HT1080 (cell line): ENCODE data around the gene STIP1. TPM values are rescaled to one million over a fixed set of nuclear protein-coding genes. Genes with fewer than 3 reads are reported as not detected.
"Not testable (repeated sequence)": the region's sequence is repeated elsewhere in the genome, so short reads cannot be mapped to it uniquely, and the experiment has no call there.

Source experiments
- DNase-seq: peaks from one replicate; pipeline ENCODE4 v3.0.0-alpha.2; 2015; ENCODE audit warnings: low read depth
- total RNA-seq: library from RNA; depleted of rRNA; stranded (reverse); fragments of >200 nt; shearing (Covaris generic); gene quantifications from 2 replicates; pipeline ENCODE4 v1.2.3, GENCODE V29; 2014

STIP1 gene
- total RNA-seq, 1 experiment from 2014 or later: 368 TPM

- no peak for DNase-seq
Measured at GRCh38 chr11:64235437-64236161, 49.6 kb downstream of the STIP1 start.

GRCh38 chr11:64237484-64237951 is 51.5 kb downstream of the STIP1 start:
- no peak for DNase-seq

- DNase-seq: no peak
Measured at GRCh38 chr11:64238076-64238475, 52.1 kb downstream of the STIP1 start.

- no peak for DNase-seq
Measured at GRCh38 chr11:64238999-64239398, 53.0 kb downstream of the STIP1 start.

GRCh38 chr11:64239662-64240434 is 53.9 kb downstream of the STIP1 start:
- DNase-seq: no peak

- peak; percentile 95 for DNase-seq
Measured at GRCh38 chr11:64240435-64241240, 54.7 kb downstream of the STIP1 start, which contains the start of gene FKBP2. Gene FKBP2 (plus strand): TSS chr11:64241095. CDS start chr11:64242388, 1,293 bp downstream.

- no peak for DNase-seq
Measured at GRCh38 chr11:64241241-64241490, 55.2 kb downstream of the STIP1 start.

GRCh38 chr11:64241491-64242374 is 55.8 kb downstream of the STIP1 start:
- peak; percentile 98 for DNase-seq

GRCh38 chr11:64243236-64243854 is 57.4 kb downstream of the STIP1 start:
- DNase-seq: no peak

- no peak for DNase-seq
Measured at GRCh38 chr11:64244107-64244506, 58.1 kb downstream of the STIP1 start.

GRCh38 chr11:64244966-64245365 is 59.0 kb downstream of the STIP1 start:
- no peak for DNase-seq

GRCh38 chr11:64245401-64245796 is 59.4 kb downstream of the STIP1 start:
- DNase-seq: no peak

- DNase-seq: peak; percentile 98
Measured at GRCh38 chr11:64245797-64246620, 60.0 kb downstream of the STIP1 start.

- not testable (repeated sequence) for DNase-seq
Measured at GRCh38 chr11:64246621-64246870, 60.6 kb downstream of the STIP1 start.

GRCh38 chr11:64246871-64247728 is 61.1 kb downstream of the STIP1 start, which contains the start of gene PPP1R14B:
Gene PPP1R14B (minus strand): TSS chr11:64246943. CDS start chr11:64246673, 270 bp downstream.
- peak; percentile 90 for DNase-seq

- DNase-seq: no peak
Measured at GRCh38 chr11:64247729-64248531, 62.0 kb downstream of the STIP1 start.

- DNase-seq: no peak
Measured at GRCh38 chr11:64248578-64248977, 62.6 kb downstream of the STIP1 start.

GRCh38 chr11:64249038-64249437 is 63.1 kb downstream of the STIP1 start:
- DNase-seq: no peak
